ENCODE data around the gene SULT1A3.
"Not testable (repeated sequence)": the region's sequence is repeated elsewhere in the genome, so short reads cannot be mapped to it uniquely, and the experiment has no call there.

The SULT1A3 gene
- 0.11 to 0.19 (median 0.16) reads per million in 3 experiments for total RNA-seq

GRCh38 chr16:30199049-30199448 is at the start of gene SULT1A3:
TSS of gene SULT1A3 (plus strand) at chr16:30199255. CDS start at chr16:30200729, 1,474 bp downstream.
- not testable (repeated sequence) for DNase-seq

GRCh38 chr16:30151091-30151490 is 48.0 kb upstream of the SULT1A3 start:
- DNase-seq: no peak

GRCh38 chr16:30152517-30152916 is 46.5 kb upstream of the SULT1A3 start:
- no peak for DNase-seq

- no peak for DNase-seq
Measured at GRCh38 chr16:30155188-30155587, 43.9 kb upstream of the SULT1A3 start.

- DNase-seq: no peak
Measured at GRCh38 chr16:30157214-30157613, 41.8 kb upstream of the SULT1A3 start.

- no peak for DNase-seq
Measured at GRCh38 chr16:30163538-30163937, 35.5 kb upstream of the SULT1A3 start.

GRCh38 chr16:30166202-30166902 is 32.7 kb upstream of the SULT1A3 start:
- DNase-seq: no peak

- DNase-seq: not testable (repeated sequence)
Measured at GRCh38 chr16:30168746-30169145, 30.3 kb upstream of the SULT1A3 start.

GRCh38 chr16:30169416-30169815 is 29.6 kb upstream of the SULT1A3 start:
- DNase-seq: not testable (repeated sequence)

- DNase-seq: not testable (repeated sequence)
Measured at GRCh38 chr16:30170145-30170544, 28.9 kb upstream of the SULT1A3 start.

GRCh38 chr16:30173054-30173453 is 26.0 kb upstream of the SULT1A3 start:
- no peak for DNase-seq

GRCh38 chr16:30176876-30177275 is 22.2 kb upstream of the SULT1A3 start:
- DNase-seq: not testable (repeated sequence)

GRCh38 chr16:30179195-30179594 is 19.9 kb upstream of the SULT1A3 start:
- no peak for DNase-seq

GRCh38 chr16:30179931-30180330 is 19.1 kb upstream of the SULT1A3 start:
- DNase-seq: no peak

GRCh38 chr16:30180741-30181140 is 18.3 kb upstream of the SULT1A3 start:
- DNase-seq: no peak

- peak; percentile 79 for DNase-seq
Measured at GRCh38 chr16:30183233-30184095, 15.6 kb upstream of the SULT1A3 start, which contains the start of gene CORO1A. TSS of gene CORO1A (plus strand) at chr16:30183602. CDS start at chr16:30185210, 1,608 bp downstream.

- DNase-seq: peak; percentile 91
Measured at GRCh38 chr16:30184096-30184890, 14.8 kb upstream of the SULT1A3 start.

- no peak for DNase-seq
Measured at GRCh38 chr16:30184891-30185682, 14.0 kb upstream of the SULT1A3 start.

- peak; percentile 90 for DNase-seq
Measured at GRCh38 chr16:30185683-30186421, 13.2 kb upstream of the SULT1A3 start.

- DNase-seq: no peak
Measured at GRCh38 chr16:30186444-30186781, 12.6 kb upstream of the SULT1A3 start.
